ENCODE measurements around the gene TTC31. TPM values are rescaled to one million over a fixed set of nuclear protein-coding genes. Genes with fewer than 3 reads are reported as not detected.
"Not testable (repeated sequence)": the region's sequence is repeated elsewhere in the genome, so short reads cannot be mapped to it uniquely, and the experiment has no call there.

TTC31 gene
- total and polyA plus RNA-seq, 4 experiments from 2014 or later, result 17.0 to 46.9 (median 31.4) TPM

- DNase-seq, result no peak
- H3K27me3 Mint-ChIP-seq, result no peaks in the 10 kb centered on the region
- ChIA-PET CTCF (ENCODE audit: partially characterized antibody) (interaction anchor here (1.2 kb wide), 1 partner anchor 21 kb away, joined by 4 read pairs; the partner anchor contains the start of genes CCDC142 and TTC31), POLR2A (ENCODE audit: partially characterized antibody) (interaction anchor here (1.8 to 2.1 kb wide), 2 partner anchors 10 to 19 kb away, joined by 9 to 18 read pairs; partner anchors contain the start of gene MRPL53)
- H3K4me1 Mint-ChIP-seq, result peaks cover 19 to 58% (median 41%) of the 10 kb centered on the region in 4 donors
- H3K9me3 Mint-ChIP-seq, result peaks cover 0 to 2% (median 0%) of the 10 kb centered on the region in 8 donors
- peaks cover 19% of the 10 kb centered on the region for H3K36me3 ChIP-seq (ENCODE audit: insufficient read depth, low read length)
- no peak overlapping the region for H3K4me3 ChIP-seq (ENCODE audit: low read length in 2 of 2)
- H3K36me3 Mint-ChIP-seq, result peaks cover 6 to 24% of the 10 kb centered on the region in 2 donors
- H3K9me3 ChIP-seq (ENCODE audit: control insufficient read depth in 1 of 2, low read length in 2 of 2), result no peaks in the 10 kb centered on the region
- H3K27me3 ChIP-seq (ENCODE audit: insufficient read depth, low read length), result no peaks in the 10 kb centered on the region
- H3K27ac Mint-ChIP-seq, result peak overlapping the region in 2 of 7 donors; percentile 17 to 51
- H3K27ac ChIP-seq (ENCODE audit: low read depth, low read length), result no peak overlapping the region
- H3K4me1 ChIP-seq (ENCODE audit: insufficient read depth, low read length), result peaks cover 35% of the 10 kb centered on the region
- intact Hi-C loops (cut with micrococcal nuclease), result no loop called here
- peak overlapping the region in 2 of 8 donors; percentile 7 to 39 for H3K4me3 Mint-ChIP-seq
These were observed 20.7 kb upstream of the TTC31 start for GRCh38 chr2:74462054-74462785.

- H3K36me3 ChIP-seq (ENCODE audit: insufficient read depth, low read length), result peaks cover 19% of the 10 kb centered on the region
- Mint-ChIP-seq H3K9me3 (peaks cover 0 to 2% (median 0%) of the 10 kb centered on the region in 8 donors), H3K27ac (peak overlapping the region in 3 of 7 donors; percentile 8 to 86 (median 17)), H3K4me3 (peak overlapping the region in 5 of 8 donors; percentile 36 to 73 (median 54)), H3K4me1 (peaks cover 19 to 53% (median 38%) of the 10 kb centered on the region in 4 donors), H3K27me3 (no peaks in the 10 kb centered on the region), H3K36me3 (peaks cover 6 to 21% of the 10 kb centered on the region in 2 donors)
- no peaks in the 10 kb centered on the region for H3K27me3 ChIP-seq (ENCODE audit: insufficient read depth, low read length)
- ChIA-PET CTCF (ENCODE audit: partially characterized antibody) (no interaction called here), POLR2A (ENCODE audit: partially characterized antibody) (interaction anchor here (1.8 to 2.1 kb wide), 2 partner anchors 10 to 19 kb away, joined by 9 to 18 read pairs; partner anchors contain the start of gene MRPL53)
- intact Hi-C loops (cut with micrococcal nuclease), result no loop called here
- no peak overlapping the region for H3K27ac ChIP-seq (ENCODE audit: low read depth, low read length)
- no peak overlapping the region for H3K4me3 ChIP-seq (ENCODE audit: low read length in 2 of 2)
- H3K4me1 ChIP-seq (ENCODE audit: insufficient read depth, low read length), result peaks cover 35% of the 10 kb centered on the region
- DNase-seq, result no peak
- H3K9me3 ChIP-seq (ENCODE audit: control insufficient read depth in 1 of 2, low read length in 2 of 2), result no peaks in the 10 kb centered on the region
These were observed 20.1 kb upstream of the TTC31 start for GRCh38 chr2:74462786-74463105.

GRCh38 chr2:74464406-74464805, 18.5 kb upstream of the TTC31 start:
- POLR2A ChIA-PET (ENCODE audit: partially characterized antibody), result interaction anchor here (0.7 to 2.4 kb wide), 8 partner anchors 8 to 1230 kb away, joined by 3 to 26 read pairs (median 4); partner anchors contain the start of genes CCDC142, CCT7, INO80B and MRPL53
- H3K9me3 ChIP-seq (ENCODE audit: control insufficient read depth in 1 of 2, low read length in 2 of 2), result no peaks in the 10 kb centered on the region
- CTCF ChIA-PET (ENCODE audit: partially characterized antibody), result interaction anchor here (1.6 to 2.0 kb wide), 3 partner anchors 8 to 18 kb away, joined by 4 to 5 read pairs (median 4); partner anchors contain the start of genes CCDC142, MRPL53 and TTC31
- peaks cover 19% of the 10 kb centered on the region for H3K36me3 ChIP-seq (ENCODE audit: insufficient read depth, low read length)
- H3K4me3 ChIP-seq (ENCODE audit: low read length in 2 of 2), result peak overlapping the region; percentile 52 to 88
- no peaks in the 10 kb centered on the region for H3K27me3 Mint-ChIP-seq
- peak overlapping the region; percentile 74 to 99 (median 81) for H3K27ac Mint-ChIP-seq
- peaks cover 6 to 16% of the 10 kb centered on the region in 2 donors for H3K36me3 Mint-ChIP-seq
- H3K9me3 Mint-ChIP-seq, result peaks cover 0 to 2% (median 0%) of the 10 kb centered on the region in 8 donors
- intact Hi-C loops (cut with micrococcal nuclease), result no loop called here
- peaks cover 26% of the 10 kb centered on the region for H3K4me1 ChIP-seq (ENCODE audit: insufficient read depth, low read length)
- peak overlapping the region; percentile 77 to 98 (median 92) for H3K4me3 Mint-ChIP-seq
- peaks cover 12 to 36% (median 26%) of the 10 kb centered on the region in 4 donors for H3K4me1 Mint-ChIP-seq
- peak overlapping the region; percentile 90 for H3K27ac ChIP-seq (ENCODE audit: low read depth, low read length)
- DNase-seq, result no peak
- no peaks in the 10 kb centered on the region for H3K27me3 ChIP-seq (ENCODE audit: insufficient read depth, low read length)

- DNase-seq; H3K9me3 ChIP-seq (ENCODE audit: control insufficient read depth in 1 of 2, low read length in 2 of 2); H3K27me3 Mint-ChIP-seq; intact Hi-C loops (cut with micrococcal nuclease); H3K4me3 ChIP-seq (ENCODE audit: low read length in 2 of 2); H3K27ac ChIP-seq (ENCODE audit: low read depth, low read length); H3K9me3 Mint-ChIP-seq; H3K27me3 ChIP-seq (ENCODE audit: insufficient read depth, low read length): not testable (repeated sequence)
- Mint-ChIP-seq H3K4me1 (peaks cover 12 to 43% (median 24%) of the 10 kb centered on the region in 4 donors), H3K36me3 (peaks cover 17 to 34% of the 10 kb centered on the region in 2 donors), H3K27ac (peak overlapping the region in 6 of 7 donors; percentile 64 to 92 (median 80)), H3K4me3 (peak overlapping the region in 6 of 8 donors; percentile 20 to 77 (median 64))
- Histone ChIP-seq H3K36me3 (ENCODE audit: insufficient read depth, low read length) (peaks cover 12% of the 10 kb centered on the region), H3K4me1 (ENCODE audit: insufficient read depth, low read length) (peaks cover 26% of the 10 kb centered on the region)
- ChIA-PET POLR2A (ENCODE audit: partially characterized antibody) (interaction anchor here (3.1 to 14.3 kb wide), 3 partner anchors 12 to 37 kb away, joined by 16 to 516 read pairs (median 119); partner anchors contain the start of genes CCDC142, INO80B, PCGF1 and TTC31), CTCF (ENCODE audit: partially characterized antibody) (interaction anchor here (0.8 to 3.1 kb wide), 2 partner anchors 11 to 12 kb away, joined by 3 to 32 read pairs; partner anchors contain the start of genes CCDC142 and TTC31)
These were observed 12.1 kb upstream of the TTC31 start for GRCh38 chr2:74470742-74471141.

GRCh38 chr2:74471332-74472065, 11.4 kb upstream of the TTC31 start:
- peak overlapping the region; percentile 88 for H3K27ac ChIP-seq (ENCODE audit: low read depth, low read length)
- peak overlapping the region; percentile 96 to 99 (median 98) for H3K4me3 Mint-ChIP-seq
- peaks cover 20% of the 10 kb centered on the region for H3K4me1 ChIP-seq (ENCODE audit: insufficient read depth, low read length)
- peaks cover 9 to 40% (median 20%) of the 10 kb centered on the region in 4 donors for H3K4me1 Mint-ChIP-seq
- DNase-seq, result no peak
- peak overlapping the region; percentile 62 to 84 for H3K4me3 ChIP-seq (ENCODE audit: low read length in 2 of 2)
- POLR2A ChIA-PET (ENCODE audit: partially characterized antibody), result interaction anchor here (0.7 to 14.3 kb wide), 13 partner anchors 9 to 734 kb away, joined by 3 to 516 read pairs (median 10); partner anchors contain the start of genes AUP1, C2orf81, CCDC142 and HTRA2
- no peaks in the 10 kb centered on the region for H3K27me3 ChIP-seq (ENCODE audit: insufficient read depth, low read length)
- H3K9me3 ChIP-seq (ENCODE audit: control insufficient read depth in 1 of 2, low read length in 2 of 2), result no peaks in the 10 kb centered on the region
- H3K27me3 Mint-ChIP-seq, result no peaks in the 10 kb centered on the region
- H3K27ac Mint-ChIP-seq, result peak overlapping the region; percentile 97 to 100 (median 99)
- intact Hi-C loops (cut with micrococcal nuclease), result loop anchor here (1.0 kb wide), 3 partner anchors 12 to 58 kb away; partner anchors contain the start of genes AUP1, HTRA2, TTC31 and WBP1
- peaks cover 14% of the 10 kb centered on the region for H3K36me3 ChIP-seq (ENCODE audit: insufficient read depth, low read length)
- CTCF ChIA-PET (ENCODE audit: partially characterized antibody), result interaction anchor here (0.7 to 3.1 kb wide), 5 partner anchors 11 to 117 kb away, joined by 3 to 32 read pairs (median 3); partner anchors contain the start of genes CCDC142, PCGF1 and TTC31
- peaks cover 20 to 34% of the 10 kb centered on the region in 2 donors for H3K36me3 Mint-ChIP-seq
- H3K9me3 Mint-ChIP-seq, result peaks cover 0 to 7% (median 0%) of the 10 kb centered on the region in 8 donors

GRCh38 chr2:74472086-74472944, 10.6 kb upstream of the TTC31 start, which contains the start of gene MRPL53:
MRPL53 (minus strand) TSS chr2:74472680; CDS start chr2:74472660, 20 bp downstream.
- Mint-ChIP-seq H3K4me3 (peak within 1 kb of the TSS; percentile 96 to 99 (median 98)), H3K36me3 (peaks cover 20 to 37% of the 10 kb centered on the region in 2 donors), H3K27me3 (no peaks in the 10 kb centered on the region), H3K4me1 (peaks cover 9 to 40% (median 21%) of the 10 kb centered on the region in 4 donors), H3K27ac (peak within 1 kb of the TSS; percentile 97 to 100 (median 99)), H3K9me3 (peaks cover 0 to 7% (median 0%) of the 10 kb centered on the region in 8 donors)
- peaks cover 16% of the 10 kb centered on the region for H3K36me3 ChIP-seq (ENCODE audit: insufficient read depth, low read length)
- DNase-seq, result peak; percentile 95 to 96 (median 95)
- peak within 1 kb of the TSS; percentile 67 to 84 for H3K4me3 ChIP-seq (ENCODE audit: low read length in 2 of 2)
- H3K27ac ChIP-seq (ENCODE audit: low read depth, low read length), result peak within 1 kb of the TSS; percentile 88
- no peaks in the 10 kb centered on the region for H3K9me3 ChIP-seq (ENCODE audit: control insufficient read depth in 1 of 2, low read length in 2 of 2)
- intact Hi-C loops (cut with micrococcal nuclease), result loop anchor here (1.0 kb wide), 3 partner anchors 11 to 57 kb away; partner anchors contain the start of genes AUP1, HTRA2, TTC31 and WBP1
- ChIA-PET CTCF (ENCODE audit: partially characterized antibody) (interaction anchor here (0.7 to 3.1 kb wide), 9 partner anchors 8 to 138 kb away, joined by 3 to 32 read pairs (median 4); partner anchors contain the start of genes CCDC142, INO80B, PCGF1 and TTC31), POLR2A (ENCODE audit: partially characterized antibody) (interaction anchor here (0.7 to 14.3 kb wide), 22 partner anchors 8 to 735 kb away, joined by 3 to 516 read pairs (median 4); partner anchors contain the start of genes AUP1, C2orf81, CCDC142 and DQX1)
- H3K27me3 ChIP-seq (ENCODE audit: insufficient read depth, low read length), result no peaks in the 10 kb centered on the region
- H3K4me1 ChIP-seq (ENCODE audit: insufficient read depth, low read length), result peaks cover 20% of the 10 kb centered on the region

All from CD4-positive, alpha-beta memory T cell (primary cell).